ENCODE measurements around the gene ZNF423.
"Not testable (repeated sequence)": the region's sequence is repeated elsewhere in the genome, so short reads cannot be mapped to it uniquely, and the experiment has no call there.

Gene ZNF423

GRCh38 chr16:49690778-49691177, 165.1 kb downstream of the ZNF423 start:
- no peak for DNase-seq

- DNase-seq: no peak
Measured at GRCh38 chr16:49688036-49688697, 167.7 kb downstream of the ZNF423 start.

GRCh38 chr16:49687476-49688002, 168.4 kb downstream of the ZNF423 start:
- no peak for DNase-seq

- DNase-seq: no peak
Measured at GRCh38 chr16:49684696-49685095, 171.2 kb downstream of the ZNF423 start.

GRCh38 chr16:49682577-49683165, 173.2 kb downstream of the ZNF423 start:
- no peak for DNase-seq

GRCh38 chr16:49681217-49681883, 174.6 kb downstream of the ZNF423 start:
- DNase-seq: no peak

- no peak for DNase-seq
Measured at GRCh38 chr16:49679095-49679494, 176.8 kb downstream of the ZNF423 start.

GRCh38 chr16:49677661-49678060, 178.3 kb downstream of the ZNF423 start:
- DNase-seq: not testable (repeated sequence)

- DNase-seq: no peak
Measured at GRCh38 chr16:49675413-49675812, 180.5 kb downstream of the ZNF423 start.

GRCh38 chr16:49674990-49675389, 180.9 kb downstream of the ZNF423 start:
- no peak for DNase-seq

- DNase-seq: no peak
Measured at GRCh38 chr16:49674351-49674851, 181.5 kb downstream of the ZNF423 start.

GRCh38 chr16:49673442-49673841, 182.5 kb downstream of the ZNF423 start:
- DNase-seq: no peak

GRCh38 chr16:49672753-49673152, 183.2 kb downstream of the ZNF423 start:
- DNase-seq: no peak

- no peak for DNase-seq
Measured at GRCh38 chr16:49671333-49671732, 184.6 kb downstream of the ZNF423 start.

GRCh38 chr16:49670627-49671026, 185.3 kb downstream of the ZNF423 start:
- no peak for DNase-seq

- no peak for DNase-seq
Measured at GRCh38 chr16:49665482-49666230, 190.3 kb downstream of the ZNF423 start.

GRCh38 chr16:49664221-49665215, 191.4 kb downstream of the ZNF423 start:
- no peak for DNase-seq

- DNase-seq: no peak
Measured at GRCh38 chr16:49663081-49664065, 192.5 kb downstream of the ZNF423 start.

- no peak for DNase-seq
Measured at GRCh38 chr16:49662569-49662968, 193.3 kb downstream of the ZNF423 start.

- no peak for DNase-seq
Measured at GRCh38 chr16:49661465-49662187, 194.3 kb downstream of the ZNF423 start.
